Tibial nerve (tissue), 4 donors: ENCODE data around the gene RBP3.

Source experiments
- EP300 ChIP-seq, 2 donors: sonication (generic); formaldehyde crosslinking; IDR thresholded peaks; one replicate each; pipeline ENCODE4 v1.6.1; 2017; ENCODE audit warnings: antibody characterized with exemption in 2 of 2, mild to moderate bottlenecking in 1 of 2
- POLR2A ChIP-seq, 2 donors: fragments of 450-650 bp; IDR thresholded peaks; one replicate each; pipeline ENCODE4 v1.6.1; 2017; ENCODE audit warnings: antibody characterized with exemption in 2 of 2, mild to moderate bottlenecking in 2 of 2, moderate library complexity in 2 of 2
- TF ChIP-seq, protein P1 (sequence below), 5 experiments: fragments of 200-600 bp in 3 of 5; fragments of 450-650 bp in 2 of 5; sonication (generic) in 3 of 5; IDR thresholded peaks; one replicate each; pipeline ENCODE4 v1.5.1; 2016 to 2019; ENCODE audit warnings: antibody characterized with exemption in 5 of 5, mild to moderate bottlenecking in 3 of 5, moderate library complexity in 2 of 5

DNA sequence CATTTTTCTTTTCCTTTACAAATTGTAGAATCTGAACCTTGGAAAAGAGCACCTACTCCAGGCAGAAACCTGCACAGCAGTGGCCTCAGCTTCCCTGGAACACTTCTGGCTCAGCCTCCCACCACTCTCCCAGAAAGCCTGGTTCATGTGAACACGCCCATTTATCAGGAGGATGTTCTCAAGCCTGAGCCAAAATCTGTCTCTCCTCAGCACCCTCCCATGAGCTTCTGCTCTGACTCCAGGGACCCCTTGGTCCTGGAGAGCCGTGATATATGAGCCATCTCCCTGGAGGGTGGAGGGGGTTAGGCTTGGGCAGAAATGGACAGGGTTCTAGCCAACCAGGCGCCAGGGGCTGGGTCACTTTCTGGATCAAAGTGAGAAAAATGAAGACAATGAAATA lies 15.8 kb upstream of the RBP3 start:
- TF ChIP-seq, protein P1, sequence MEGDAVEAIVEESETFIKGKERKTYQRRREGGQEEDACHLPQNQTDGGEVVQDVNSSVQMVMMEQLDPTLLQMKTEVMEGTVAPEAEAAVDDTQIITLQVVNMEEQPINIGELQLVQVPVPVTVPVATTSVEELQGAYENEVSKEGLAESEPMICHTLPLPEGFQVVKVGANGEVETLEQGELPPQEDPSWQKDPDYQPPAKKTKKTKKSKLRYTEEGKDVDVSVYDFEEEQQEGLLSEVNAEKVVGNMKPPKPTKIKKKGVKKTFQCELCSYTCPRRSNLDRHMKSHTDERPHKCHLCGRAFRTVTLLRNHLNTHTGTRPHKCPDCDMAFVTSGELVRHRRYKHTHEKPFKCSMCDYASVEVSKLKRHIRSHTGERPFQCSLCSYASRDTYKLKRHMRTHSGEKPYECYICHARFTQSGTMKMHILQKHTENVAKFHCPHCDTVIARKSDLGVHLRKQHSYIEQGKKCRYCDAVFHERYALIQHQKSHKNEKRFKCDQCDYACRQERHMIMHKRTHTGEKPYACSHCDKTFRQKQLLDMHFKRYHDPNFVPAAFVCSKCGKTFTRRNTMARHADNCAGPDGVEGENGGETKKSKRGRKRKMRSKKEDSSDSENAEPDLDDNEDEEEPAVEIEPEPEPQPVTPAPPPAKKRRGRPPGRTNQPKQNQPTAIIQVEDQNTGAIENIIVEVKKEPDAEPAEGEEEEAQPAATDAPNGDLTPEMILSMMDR (IDR thresholded peaks at IDR 0.05), result no peak
- TF ChIP-seq POLR2A (IDR thresholded peaks at IDR 0.05), result no peak
- TF ChIP-seq EP300 (IDR thresholded peaks at IDR 0.05), result no peak
